Measurements from ENCODE around the gene CELF1.

- TF ChIP-seq CTCF (IDR thresholded peaks at IDR 0.05) (no peak), POLR2AphosphoS5 (IDR thresholded peaks at IDR 0.05) (no peak)
These were observed 19.9 kb upstream of the CELF1 start for GRCh38 chr11:47572715-47573255.

Measured in gastroesophageal sphincter (tissue), 3 donors.